LoVo (cell line): ENCODE measurements around the gene PRKCA.
"Not testable (repeated sequence)": the region's sequence is repeated elsewhere in the genome, so short reads cannot be mapped to it uniquely, and the experiment has no call there.

Experiments
- DNase-seq: peaks from one replicate; pipeline ENCODE4 v3.0.0-alpha.2; 2016; ENCODE audit warnings: low spot score

The PRKCA gene

DNA sequence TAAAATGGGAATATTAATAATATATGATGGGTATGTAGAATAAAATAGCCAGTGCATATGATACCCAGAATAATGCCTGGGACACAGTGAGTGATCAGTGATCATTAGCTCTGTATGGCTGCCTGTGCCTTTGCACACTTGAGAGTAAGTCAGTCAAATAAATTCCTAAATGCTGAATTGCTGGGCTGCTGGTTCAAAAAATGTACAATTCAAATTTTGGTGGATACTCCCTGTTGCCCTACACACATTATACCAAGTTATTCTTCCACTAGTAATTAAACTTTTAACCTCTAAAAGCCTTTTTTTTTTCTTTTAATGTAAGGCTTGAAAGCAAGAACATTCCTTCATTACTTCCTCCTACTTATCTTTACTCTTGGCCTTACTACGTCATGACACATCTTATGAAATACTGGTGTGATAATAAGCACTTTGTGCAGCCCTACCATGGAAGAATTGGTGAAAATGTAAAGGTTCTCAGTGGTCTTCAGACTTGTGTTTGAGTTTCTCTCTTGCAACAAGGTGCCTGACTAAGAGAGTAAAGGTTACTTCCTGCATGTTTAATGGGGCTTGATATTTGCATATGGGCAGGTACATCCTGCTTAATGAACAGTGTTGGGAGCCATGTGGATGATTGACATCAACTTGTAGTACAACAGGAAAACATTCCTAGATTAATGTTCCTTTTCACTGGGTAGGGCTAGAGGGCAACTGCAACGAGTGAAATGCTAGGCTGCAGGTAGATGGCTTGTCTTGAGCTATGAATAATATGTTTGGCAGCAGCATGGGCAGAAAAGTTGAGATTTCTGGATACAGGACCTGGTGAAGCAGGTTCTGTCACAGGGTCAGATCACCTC, 84.3 kb downstream of the PRKCA start:
- peak; percentile 55 for DNase-seq

DNA sequence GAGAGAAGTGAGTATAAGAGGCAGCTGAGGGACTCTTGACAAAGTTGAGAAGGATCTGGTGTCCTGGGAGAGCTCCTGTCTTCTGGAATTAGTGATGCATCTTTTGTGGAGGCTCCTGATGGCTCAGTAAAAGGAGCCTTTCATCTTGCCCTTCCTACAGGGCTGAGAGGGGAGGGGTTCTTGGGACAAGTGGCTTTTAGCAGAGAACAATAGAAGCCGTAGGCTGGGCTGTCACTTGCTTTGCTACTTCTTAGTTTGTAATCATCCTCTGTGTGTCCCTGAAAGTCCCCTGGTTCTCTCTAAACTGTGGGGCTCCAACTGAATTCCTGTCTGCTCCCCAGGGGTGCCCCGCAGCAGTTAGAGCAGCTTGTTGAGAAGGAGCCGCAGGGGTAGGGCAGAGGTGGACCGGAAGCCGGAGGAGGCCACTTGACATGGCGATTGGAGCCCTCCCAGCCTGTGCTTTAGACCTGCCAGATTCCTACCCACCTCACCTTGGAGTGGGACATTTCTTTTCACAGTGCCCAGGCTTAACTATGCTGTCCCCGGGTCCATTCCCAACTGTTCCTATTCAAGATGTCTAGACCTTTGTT, 85.1 kb downstream of the PRKCA start:
- no peak for DNase-seq

DNA sequence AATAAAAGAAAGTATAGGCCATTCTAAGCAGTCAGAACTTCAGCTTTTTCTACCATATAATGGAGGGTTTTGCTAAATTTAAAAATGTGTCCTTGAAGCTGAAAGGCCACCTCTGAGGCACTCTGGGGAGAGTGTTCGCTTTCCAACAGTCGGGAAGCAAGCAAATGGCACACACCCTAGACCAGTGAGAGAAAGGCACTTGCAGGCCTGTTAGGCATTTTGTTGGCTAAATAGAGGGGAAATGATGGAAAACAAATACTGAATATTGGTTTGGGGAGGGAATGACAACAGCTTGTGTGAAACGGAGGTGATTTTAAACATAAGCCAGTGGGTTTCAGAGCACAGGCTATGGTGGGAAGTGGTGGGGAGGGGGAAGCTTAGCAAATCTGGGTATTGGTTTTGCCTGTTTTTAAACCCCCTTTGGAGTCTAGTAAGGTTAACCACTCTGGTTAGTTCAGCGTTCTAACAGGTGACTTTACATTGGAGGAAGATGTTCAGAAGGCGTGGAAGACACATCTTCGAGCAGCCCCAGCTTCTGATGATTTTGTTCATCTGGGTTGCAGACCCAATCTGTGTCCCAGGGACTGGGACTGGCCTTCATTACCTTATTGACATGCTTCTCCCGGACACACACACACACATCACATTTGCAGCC, 90.5 kb downstream of the PRKCA start:
- no peak for DNase-seq

DNA sequence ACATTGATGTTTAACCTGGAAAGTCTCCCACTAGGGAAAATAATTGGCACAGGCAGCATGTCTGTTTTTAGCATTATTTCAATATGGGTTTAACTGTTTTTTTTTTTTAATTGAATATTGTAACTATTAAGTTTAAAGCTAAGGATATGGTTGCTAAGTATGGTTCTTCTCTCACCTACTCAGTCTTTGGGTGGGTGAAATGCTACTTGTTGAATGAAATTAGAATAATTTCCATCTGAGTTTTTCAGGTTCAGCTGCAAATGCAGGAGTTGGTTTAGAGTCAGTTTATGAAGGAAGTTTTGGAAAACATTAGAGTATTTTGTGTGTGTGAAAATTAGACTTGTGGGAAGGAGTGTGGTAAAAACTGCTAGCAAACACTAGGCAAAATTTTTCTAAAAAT, 93.5 kb downstream of the PRKCA start:
- DNase-seq: no peak

DNA sequence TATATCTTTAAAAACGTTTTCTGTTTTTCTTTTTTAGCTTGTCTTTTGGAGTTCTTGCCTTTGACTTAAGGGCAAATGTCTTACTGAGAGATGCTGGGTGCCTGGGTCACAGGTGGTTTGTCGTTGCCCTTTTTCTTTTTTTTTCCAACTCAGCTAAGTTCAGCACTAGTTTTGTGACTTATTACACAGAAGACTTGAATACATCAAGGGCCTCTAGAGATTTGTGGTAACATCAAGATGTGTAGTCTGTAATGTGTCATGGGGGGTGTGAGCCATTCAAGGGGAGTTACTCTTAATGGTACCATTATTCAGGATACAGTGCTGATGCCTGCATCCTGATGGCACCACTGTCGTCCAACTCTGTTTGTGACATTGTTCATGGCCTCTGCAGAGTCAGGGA, 95.1 kb downstream of the PRKCA start:
- no peak for DNase-seq

DNA sequence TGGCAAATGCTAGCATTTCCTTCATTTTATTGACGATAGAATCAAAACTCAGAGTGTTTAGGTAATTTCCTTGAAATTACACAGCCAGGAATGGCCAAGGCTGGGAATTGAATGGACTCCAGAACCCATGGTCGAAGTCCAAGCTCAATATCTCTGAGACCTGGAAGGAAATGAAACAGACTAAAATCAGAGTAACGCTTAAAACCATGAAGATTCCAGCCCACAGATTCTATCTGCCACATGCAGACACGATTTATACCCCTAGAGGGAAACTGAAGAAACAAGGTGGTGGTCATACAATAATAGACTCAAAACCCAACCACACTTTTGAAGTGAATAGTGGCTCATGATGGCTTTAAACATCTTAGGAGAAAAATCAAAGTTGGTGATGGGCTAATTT, 95.6 kb downstream of the PRKCA start:
- no peak for DNase-seq

DNA sequence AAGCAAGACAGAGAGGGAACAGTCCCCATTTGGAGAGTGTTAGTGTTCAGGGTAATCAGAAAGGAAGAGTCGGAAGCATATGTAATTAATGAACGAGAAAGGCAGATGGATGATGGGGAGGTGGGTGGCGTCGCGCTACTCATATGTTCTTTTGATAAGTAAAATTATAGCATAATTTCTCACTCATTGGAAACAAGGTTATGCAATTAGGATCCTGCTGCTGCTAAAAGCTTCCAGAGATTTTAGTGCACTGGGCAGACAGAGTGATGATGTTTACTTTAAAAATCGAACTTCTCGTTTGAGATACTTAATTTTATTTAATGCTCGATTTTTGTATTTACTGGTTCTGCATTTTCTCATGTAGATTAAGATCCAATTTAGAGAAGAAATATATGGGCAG, 96.2 kb downstream of the PRKCA start:
- DNase-seq: no peak

DNA sequence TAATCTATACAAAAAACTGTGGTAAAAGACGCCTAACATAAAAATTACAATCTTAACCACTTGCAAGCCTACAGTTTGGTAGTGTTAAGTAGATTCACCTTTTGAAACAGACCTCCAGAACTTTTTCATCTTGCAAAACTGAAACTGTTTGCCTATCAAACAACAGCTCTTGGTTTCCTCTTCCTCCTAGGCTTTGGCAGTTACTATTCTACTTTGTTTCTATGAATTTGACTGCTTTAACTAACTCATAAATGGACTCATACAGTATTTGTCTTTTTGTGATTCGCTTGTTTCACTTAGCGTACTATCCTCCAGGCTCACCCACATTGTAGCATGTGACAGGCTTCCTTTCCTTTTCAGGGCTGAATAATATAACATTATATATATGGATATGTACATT, 97.0 kb downstream of the PRKCA start:
- DNase-seq: no peak

DNA sequence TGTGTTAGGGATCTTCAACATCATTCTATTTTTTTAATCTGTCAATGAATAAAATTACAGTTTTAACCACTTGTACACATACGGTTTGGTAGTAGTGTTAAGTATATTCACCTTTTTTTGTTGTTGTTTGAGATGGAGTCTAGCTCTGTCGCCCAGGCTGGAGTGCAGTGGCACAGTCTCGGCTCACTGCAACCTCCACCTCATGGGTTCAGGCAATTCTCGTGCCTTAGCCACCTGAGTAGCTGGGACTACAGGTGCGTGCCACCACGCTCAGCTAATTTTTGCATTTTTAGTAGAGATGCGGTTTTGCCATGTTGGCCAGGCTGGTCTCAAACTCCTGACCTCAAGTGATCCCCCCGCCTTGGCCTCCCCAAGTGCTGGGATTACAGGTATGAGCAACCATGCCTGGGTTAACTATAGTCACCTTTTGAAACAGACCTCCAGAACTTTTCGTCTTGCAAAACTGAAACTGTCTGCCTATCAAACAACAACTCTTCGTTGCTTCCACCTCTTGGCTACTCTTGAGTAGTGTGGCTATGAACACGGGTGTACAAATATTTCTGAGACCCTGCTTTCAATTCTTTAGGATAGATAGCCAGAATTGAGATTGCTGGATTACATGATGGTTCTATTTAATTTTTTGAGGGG, 97.8 kb downstream of the PRKCA start:
- DNase-seq: not testable (repeated sequence)

DNA sequence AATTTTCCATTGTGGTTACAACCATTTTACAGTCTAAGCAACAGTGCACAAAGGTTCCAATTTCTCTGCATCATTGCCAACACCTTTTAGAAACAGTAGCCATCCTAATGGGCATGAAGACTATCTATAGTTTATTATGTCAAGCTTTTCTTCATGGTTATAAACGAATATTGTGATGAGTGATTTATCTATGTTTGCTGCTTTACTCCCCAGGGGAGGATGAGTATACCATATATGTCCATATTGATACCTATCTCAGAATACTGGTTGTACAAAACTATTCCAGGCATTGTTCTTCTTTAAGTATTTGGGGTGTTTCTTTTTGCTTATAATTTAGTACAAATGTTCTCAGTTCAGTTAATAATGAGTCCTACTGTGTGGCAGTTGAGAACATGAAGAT, 98.3 kb downstream of the PRKCA start:
- no peak for DNase-seq

DNA sequence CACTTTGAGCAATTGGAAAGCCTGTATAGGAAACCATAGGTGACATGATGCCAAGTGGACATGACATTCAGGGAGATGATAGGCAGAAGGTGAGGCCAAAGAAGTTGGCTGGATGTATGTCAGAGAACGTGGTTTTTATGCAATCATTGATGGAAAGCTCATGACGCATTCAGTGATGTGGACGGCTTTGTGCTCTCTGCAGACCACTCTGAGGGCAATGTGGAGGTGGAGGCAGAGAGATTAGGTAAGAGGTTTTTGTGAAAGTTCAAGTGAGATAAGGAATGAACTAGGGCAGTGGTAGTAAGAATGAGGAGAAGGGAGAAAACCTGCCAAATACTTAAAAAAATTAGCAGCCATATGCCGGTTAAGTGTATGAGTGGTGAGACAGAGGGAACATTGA, 99.0 kb downstream of the PRKCA start:
- no peak for DNase-seq

DNA sequence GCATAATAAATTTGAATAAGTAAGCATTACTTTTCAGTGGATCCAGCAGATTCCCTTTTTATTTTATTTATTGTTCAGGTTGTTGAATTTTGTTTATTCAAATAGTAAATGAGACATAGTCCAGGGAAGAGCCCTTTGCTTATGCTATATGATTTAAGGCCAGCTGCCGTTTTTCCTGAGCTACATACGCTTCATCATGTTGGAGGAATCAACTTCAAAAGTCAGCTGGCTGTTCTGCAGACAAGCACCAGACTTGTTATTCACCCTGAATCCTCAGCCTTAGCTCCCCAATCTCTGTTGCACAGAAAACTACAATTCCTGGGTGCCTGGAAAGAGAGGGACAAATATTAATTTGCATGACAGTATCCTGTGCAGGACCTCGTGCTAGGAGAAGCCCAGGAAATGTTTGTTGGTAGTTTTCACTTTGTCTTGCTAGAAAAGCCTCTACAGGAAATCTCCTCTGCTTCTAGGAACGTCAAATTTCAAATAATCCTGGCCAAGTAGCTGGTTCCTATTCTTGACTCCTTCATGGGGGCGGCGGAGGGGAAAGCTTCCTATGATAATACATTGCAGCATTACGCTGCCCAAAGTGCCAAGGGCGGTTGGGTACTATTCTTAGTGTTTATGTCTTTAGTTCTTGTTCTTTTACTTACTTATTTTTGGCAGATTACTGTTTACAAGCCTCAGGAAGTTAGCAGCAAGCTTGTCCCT, 101.6 kb downstream of the PRKCA start:
- no peak for DNase-seq

DNA sequence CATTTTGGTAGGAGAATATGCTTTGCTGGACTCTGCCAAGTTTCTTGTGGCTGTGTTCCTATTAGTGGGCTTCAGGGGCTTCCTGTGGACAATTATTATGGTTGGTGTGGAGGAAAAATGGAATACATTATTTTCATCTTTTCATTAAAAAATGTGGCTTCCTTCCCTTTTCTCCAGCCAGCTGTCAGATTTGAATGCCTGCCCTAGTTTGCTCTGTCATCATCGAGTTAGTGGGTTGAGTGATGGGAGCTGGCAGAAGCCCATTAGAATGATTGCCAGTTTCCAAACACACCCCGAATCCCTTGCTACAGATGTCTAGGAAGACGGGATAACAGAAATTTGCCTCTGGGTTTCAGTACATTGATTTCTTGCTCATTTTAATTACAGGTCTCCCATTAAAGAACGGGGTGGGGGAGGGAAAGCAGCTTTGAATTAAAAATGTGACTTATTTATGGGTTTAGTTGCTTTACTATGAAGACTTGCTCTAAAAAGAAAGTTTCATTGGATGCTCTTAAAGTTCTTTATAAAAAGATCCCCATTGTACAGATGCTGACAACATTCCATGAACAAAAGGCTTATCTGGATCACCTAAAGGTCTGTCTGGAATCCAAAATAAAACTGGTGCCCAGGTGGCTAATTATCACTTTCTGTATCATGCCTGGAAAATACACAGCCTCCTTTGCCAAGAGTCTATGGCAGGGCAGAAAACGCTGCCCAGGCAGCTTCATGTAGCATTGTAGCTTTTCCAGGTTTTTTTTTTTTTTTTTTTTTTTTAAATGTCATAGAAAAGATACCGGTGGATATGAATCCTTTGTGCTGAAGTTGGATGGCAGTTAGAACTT, 103.6 kb downstream of the PRKCA start:
- no peak for DNase-seq

DNA sequence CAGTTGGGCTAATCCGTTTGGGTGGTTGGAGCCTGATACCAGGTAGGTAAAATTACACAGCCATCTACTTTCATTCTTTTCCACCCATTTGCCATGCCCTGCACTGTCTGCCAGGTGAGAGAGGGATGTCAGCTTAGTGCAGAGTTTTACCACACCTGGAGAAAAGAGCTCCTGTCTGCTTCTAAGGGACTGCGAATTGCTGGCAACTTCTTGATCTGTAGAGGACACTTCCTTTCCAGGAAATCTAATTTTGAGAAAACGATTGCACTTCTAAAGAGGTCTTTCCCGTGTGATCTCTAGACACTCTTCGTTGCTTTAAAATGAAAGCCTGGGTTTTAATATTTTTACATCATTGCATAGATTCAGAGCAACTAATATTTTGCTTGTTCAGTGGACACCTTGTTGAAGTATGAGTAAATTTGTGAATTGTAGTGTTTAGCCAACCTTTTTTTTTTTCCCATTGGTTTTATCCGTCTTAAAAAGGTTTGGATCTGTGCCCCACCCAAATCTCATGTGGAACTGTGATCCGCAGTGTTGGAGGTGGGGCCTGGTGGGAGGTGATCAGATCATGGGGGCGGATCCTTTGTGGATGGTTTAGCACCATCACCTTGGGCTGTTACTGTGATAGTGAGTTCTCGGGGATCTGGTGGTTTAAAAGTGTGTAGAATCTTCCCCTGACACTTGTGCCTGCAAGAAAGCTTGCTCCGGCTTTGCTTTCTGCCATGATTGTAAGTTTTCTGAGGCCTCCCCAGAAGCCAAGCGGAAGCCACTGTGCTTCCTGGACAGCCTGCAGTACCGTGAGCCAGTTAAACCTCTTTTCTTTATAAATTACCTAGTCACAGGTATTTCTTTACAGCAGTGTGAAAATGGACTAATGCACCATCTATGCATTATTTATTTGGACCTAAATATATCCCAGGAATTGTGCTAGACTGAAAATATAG, 104.6 kb downstream of the PRKCA start:
- no peak for DNase-seq

DNA sequence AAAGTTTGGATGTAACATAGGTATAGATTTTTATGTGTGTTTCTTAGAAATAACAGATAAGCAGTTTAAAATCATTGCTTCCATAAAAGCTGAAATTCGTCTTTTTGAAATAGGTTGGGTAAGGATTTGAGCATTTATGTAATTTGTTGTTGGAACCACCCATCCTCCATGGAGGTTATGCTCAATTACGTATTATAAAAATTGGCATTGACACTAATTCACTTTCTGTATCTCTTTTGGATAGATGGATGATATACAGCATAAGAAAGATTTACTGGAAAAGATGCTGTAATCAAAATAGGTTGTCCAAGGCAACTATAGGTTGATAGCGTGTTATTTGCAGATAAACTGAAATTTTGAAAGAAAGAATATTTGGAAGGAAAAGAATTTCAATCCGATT, 105.5 kb downstream of the PRKCA start:
- DNase-seq: no peak

DNA sequence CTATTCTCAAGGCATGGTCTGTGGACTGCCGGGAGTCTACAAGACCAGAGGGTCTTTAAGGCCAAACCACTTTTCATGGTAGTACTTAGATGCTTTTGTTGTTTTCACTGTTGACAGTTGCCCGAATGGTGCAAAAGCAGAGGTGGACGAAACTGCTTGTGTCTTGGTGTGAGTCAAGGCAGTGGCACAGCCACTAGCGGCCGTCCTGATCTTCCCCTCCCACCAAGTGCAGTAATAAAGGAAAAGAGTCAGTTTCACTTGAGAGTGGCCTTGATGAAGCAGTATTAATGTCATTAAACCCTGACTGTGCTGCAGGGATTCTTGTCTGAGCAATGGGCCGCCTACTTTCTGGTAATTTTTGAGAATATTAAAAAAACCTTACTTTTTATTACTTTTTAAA, 109.1 kb downstream of the PRKCA start:
- DNase-seq: no peak

DNA sequence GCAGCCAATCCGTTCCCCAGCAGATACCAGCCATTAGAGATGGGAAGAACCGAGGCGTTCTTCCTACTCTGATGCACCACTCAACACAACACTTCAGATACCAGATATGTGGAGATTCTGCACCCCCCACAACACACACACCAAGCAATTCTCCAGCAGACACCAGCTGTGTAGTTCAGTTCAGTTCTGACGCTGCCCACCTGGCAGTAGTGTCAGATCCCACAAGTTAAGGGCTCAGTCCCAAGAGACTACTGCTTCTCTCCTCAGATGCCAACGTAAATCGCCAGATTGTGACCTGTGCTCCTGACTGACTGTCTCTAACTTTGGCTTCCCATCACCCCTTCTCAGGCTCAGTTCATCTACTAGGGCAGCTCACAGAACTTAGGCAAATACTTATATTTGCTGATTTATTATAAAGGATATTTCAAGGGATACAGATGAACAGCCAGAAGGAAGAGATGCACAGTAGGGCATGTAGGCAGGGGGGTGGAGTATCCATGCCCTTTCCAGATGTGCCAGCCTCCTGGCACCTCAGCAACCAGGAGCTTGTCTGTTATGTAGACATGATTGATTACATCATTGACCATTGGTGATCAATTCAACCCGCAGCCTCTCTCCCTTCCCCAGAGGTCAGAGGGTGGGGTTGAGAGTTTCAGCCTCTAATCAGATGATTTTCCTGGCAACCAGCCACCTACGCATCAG, 110.6 kb downstream of the PRKCA start:
- DNase-seq: no peak

DNA sequence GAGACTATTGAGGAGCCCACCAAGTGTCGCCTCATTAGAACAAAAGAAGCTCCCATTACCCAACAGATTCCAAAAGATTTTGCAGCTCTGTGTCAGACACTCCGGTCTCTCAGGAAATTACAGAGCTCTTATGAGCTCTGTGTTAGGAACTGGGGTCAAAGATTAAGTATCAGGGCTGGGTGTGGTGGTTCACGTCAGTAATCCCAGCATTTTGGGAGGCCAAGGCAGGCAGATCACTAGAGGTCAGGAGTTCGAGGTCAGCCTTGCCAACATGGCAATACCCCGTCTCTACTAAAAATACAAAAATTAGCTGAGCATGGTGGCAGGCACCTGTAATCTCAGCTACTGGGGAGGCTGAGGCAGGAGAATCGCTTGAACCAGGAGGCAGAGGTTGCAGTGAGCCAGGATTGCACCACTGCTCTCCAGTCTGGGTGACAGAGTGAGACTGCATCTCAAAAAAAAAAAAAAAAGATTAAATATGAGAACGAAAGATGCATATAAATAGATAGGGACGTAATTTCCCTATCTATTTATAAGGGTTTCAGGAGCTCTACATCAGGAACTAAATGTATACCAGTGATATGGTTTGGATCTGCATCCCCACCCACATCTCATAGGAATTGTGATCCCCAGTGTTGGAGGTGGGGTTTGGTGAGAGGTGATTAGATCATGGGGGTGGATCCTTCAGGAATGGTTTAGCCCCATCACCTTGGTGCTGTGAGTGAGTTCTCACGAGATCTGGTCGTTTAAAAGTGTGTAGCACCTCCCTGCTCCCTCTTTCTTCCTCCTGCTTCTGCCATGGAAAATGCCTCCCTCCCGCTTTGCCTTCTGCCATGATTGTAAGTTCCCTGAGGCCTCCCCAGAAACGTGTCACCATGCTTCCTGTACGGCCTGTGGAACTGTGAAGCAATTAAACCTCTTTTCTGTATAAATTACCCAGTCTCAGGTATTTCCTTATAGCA, 111.4 kb downstream of the PRKCA start:
- no peak for DNase-seq
